ENCODE results near the gene GPR3. TPM values are rescaled to one million over a fixed set of nuclear protein-coding genes. Genes with fewer than 3 reads are reported as not detected.

Gene GPR3
- total RNA-seq, 1 experiment from 2014 or later, result 0.98 TPM

DNA sequence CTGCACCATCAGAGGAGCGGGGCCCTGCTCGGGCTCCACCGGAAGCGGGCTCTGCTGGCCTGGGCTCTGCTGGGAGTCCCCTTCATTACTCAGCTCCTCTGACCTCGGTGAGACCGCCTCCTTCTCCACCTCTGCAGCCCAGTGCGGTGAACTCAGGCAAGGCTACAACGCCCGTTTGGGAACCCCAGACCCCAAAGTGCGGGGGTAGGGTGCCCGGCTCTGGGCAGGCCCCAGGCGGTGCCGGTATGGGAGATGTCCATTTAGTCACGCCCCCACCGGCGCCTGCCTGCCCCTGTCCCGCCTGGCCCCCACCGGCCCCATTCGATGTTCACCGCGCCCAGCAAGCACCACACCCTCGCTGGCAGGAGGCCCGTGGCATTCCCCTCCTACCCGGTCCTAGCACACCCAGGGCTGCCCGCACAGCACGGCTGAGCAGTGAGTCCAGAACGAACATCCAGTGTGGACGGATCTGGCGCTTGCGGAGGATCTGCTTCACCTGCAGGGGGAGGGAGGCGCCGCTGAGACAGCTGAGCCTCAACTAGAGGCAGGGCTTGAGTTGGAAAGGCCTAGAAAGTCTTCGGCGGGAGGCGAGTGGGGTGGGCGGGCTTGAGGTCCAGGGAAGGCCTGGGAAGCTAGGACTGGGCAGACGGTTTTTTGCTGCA is 35.7 kb upstream of the GPR3 start:
- Histone ChIP-seq H3K27ac (no peak overlapping the region), H3K36me3 (ENCODE audit: low read depth) (no peaks in the 10 kb centered on the region), H3K9me3 (ENCODE audit: insufficient read depth, low read depth) (no peaks in the 10 kb centered on the region), H3K9me2 (ENCODE audit: insufficient read depth) (no peaks in the 10 kb centered on the region), H3K4me2 (no peak overlapping the region), H3K27me3 (ENCODE audit: insufficient read depth, low read depth) (no peaks in the 10 kb centered on the region), H2AFZ (no peak overlapping the region), H3K79me2 (ENCODE audit: low read depth) (no peaks in the 10 kb centered on the region), H3F3A (ENCODE audit: insufficient read depth, low read depth) (no peaks in the 10 kb centered on the region), H3K4me3 (no peak overlapping the region), H4K20me1 (ENCODE audit: insufficient read depth) (no peaks in the 10 kb centered on the region), H3K4me1 (replicated peaks; ENCODE audit: insufficient read depth) (no peaks in the 10 kb centered on the region)
- BruUV-seq (replicated peaks), result no TSS peak
- TF ChIP-seq, protein P1, sequence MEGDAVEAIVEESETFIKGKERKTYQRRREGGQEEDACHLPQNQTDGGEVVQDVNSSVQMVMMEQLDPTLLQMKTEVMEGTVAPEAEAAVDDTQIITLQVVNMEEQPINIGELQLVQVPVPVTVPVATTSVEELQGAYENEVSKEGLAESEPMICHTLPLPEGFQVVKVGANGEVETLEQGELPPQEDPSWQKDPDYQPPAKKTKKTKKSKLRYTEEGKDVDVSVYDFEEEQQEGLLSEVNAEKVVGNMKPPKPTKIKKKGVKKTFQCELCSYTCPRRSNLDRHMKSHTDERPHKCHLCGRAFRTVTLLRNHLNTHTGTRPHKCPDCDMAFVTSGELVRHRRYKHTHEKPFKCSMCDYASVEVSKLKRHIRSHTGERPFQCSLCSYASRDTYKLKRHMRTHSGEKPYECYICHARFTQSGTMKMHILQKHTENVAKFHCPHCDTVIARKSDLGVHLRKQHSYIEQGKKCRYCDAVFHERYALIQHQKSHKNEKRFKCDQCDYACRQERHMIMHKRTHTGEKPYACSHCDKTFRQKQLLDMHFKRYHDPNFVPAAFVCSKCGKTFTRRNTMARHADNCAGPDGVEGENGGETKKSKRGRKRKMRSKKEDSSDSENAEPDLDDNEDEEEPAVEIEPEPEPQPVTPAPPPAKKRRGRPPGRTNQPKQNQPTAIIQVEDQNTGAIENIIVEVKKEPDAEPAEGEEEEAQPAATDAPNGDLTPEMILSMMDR (conservative IDR thresholded peaks at IDR 0.05), result no peak
- no peak for TF ChIP-seq EZH2 (IDR thresholded peaks at IDR 0.05; ENCODE audit: low read depth)
- ChIA-PET CTCF (interaction anchor here (0.6 kb wide), 1 partner anchor 1250 kb away, joined by 5 read pairs; no protein-coding TSS in a partner anchor), POLR2A (ENCODE audit: unreplicated experiment) (interaction anchor here (0.7 kb wide), 1 partner anchor 55 kb away, joined by 8 read pairs; no protein-coding TSS in a partner anchor)
- intact Hi-C loops (cut with micrococcal nuclease; ENCODE audit: unreplicated experiment), result no loop called here
- DNase-seq, result no peak

DNA sequence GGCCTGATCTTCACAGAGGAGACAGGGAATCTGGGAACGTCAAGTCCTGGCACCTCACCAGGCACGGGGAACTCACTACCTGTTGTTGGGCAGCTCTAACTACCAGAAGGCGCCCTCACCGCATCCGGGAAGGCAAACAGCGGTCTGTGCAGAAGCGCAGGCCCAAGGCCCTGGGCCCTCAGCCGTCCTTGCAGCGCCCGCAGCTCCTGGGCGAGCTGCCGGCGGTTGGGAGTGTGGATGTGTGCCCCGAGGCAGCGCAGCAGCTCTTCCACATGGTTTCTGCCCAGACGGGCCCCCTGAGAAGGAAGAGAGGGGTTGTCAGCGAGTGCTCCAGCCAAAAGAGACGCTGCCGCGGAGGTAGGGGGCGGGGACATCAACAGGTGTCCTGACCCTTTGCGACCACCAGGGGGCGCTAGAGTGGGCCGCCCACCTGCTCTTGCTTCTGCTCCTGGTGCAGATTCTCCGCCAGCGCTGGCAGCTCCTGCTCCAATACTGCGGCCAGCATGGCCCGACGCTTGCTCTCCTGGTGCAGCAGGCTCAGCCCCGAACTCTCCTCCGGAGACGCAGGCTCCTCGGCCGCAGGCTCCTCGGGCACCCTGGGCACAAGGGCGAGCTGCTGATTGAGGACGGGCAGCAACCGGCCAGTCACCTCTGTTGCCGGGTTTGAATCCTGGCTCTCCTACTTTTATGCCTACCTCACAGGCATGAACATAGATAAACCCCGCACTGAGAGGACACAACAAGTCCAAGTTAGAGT is 35.0 kb upstream of the GPR3 start:
- no peaks in the 10 kb centered on the region for H3K9me3 ChIP-seq (ENCODE audit: insufficient read depth, low read depth)
- no peak overlapping the region for H3K4me2 ChIP-seq
- H2AFZ ChIP-seq, result no peak overlapping the region
- POLR2A ChIA-PET (ENCODE audit: unreplicated experiment), result interaction anchor here (0.7 kb wide), 1 partner anchor 55 kb away, joined by 8 read pairs; no protein-coding TSS in a partner anchor
- H3K27me3 ChIP-seq (ENCODE audit: insufficient read depth, low read depth), result no peaks in the 10 kb centered on the region
- CTCF ChIA-PET, result no interaction called here
- H3K79me2 ChIP-seq (ENCODE audit: low read depth), result no peaks in the 10 kb centered on the region
- intact Hi-C loops (cut with micrococcal nuclease; ENCODE audit: unreplicated experiment), result no loop called here
- no peaks in the 10 kb centered on the region for H3F3A ChIP-seq (ENCODE audit: insufficient read depth, low read depth)
- no peaks in the 10 kb centered on the region for H4K20me1 ChIP-seq (ENCODE audit: insufficient read depth)
- no peak overlapping the region for H3K27ac ChIP-seq
- no peaks in the 10 kb centered on the region for H3K9me2 ChIP-seq (ENCODE audit: insufficient read depth)
- no peak overlapping the region for H3K4me3 ChIP-seq
- no peaks in the 10 kb centered on the region for H3K4me1 ChIP-seq (replicated peaks; ENCODE audit: insufficient read depth)
- TF ChIP-seq, protein P1 (conservative IDR thresholded peaks at IDR 0.05), result peak; percentile 80
- TF ChIP-seq EZH2 (IDR thresholded peaks at IDR 0.05; ENCODE audit: low read depth), result no peak
- DNase-seq, result peak in 1 of 2 experiments; percentile 41
- BruUV-seq (replicated peaks), result no TSS peak
- no peaks in the 10 kb centered on the region for H3K36me3 ChIP-seq (ENCODE audit: low read depth)

DNA sequence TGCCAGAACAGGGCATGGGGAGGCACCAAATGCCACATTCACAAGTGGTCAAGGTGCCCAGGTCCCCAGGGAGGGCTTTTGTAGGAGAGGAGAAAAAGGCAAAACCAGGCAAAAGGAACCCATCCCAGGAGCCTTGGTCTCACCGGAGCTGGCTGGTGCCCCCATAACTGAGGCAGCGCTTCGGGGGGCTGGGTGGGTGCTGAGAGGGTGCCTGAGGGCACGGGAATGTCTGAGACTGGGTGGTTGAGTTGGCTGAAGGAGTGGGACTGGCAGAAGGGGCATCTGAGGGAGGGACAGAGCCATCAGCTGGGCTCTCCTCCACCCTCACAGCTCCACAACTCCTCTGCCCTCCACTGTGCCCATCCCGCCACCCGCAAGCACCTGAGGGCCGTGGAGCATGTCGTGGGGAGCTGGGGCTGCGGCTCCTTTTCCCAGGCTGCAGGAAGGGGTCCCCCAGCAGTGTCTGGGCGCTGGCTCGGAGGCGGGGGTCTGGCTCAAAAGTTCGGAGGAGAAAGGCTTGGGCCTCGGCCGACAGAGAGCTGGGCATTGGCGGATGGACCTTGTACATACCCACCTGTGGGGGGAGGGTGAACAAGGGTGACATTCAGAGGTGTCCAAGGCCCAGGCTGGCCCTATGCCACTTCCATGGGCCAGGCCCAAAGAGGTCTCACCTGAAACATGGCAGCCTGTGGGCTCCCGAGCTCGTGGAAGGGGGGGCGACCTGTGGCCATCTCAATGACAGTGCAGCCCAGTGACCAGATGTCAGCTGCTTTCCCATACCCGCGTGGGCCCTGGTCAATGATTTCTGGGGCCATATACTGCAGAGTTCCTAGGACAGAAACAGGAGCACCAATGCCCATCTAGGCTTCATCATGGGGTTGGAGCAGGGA is 34.1 kb upstream of the GPR3 start:
- no peaks in the 10 kb centered on the region for H3K9me3 ChIP-seq (ENCODE audit: insufficient read depth, low read depth)
- H3F3A ChIP-seq (ENCODE audit: insufficient read depth, low read depth), result no peaks in the 10 kb centered on the region
- no peak overlapping the region for H3K27ac ChIP-seq
- no peak for DNase-seq
- H4K20me1 ChIP-seq (ENCODE audit: insufficient read depth), result no peaks in the 10 kb centered on the region
- H2AFZ ChIP-seq, result no peak overlapping the region
- H3K4me3 ChIP-seq, result no peak overlapping the region
- BruUV-seq (replicated peaks), result no TSS peak
- no peaks in the 10 kb centered on the region for H3K27me3 ChIP-seq (ENCODE audit: insufficient read depth, low read depth)
- H3K4me1 ChIP-seq (replicated peaks; ENCODE audit: insufficient read depth), result no peaks in the 10 kb centered on the region
- no peaks in the 10 kb centered on the region for H3K79me2 ChIP-seq (ENCODE audit: low read depth)
- H3K9me2 ChIP-seq (ENCODE audit: insufficient read depth), result no peaks in the 10 kb centered on the region
- POLR2A ChIA-PET (ENCODE audit: unreplicated experiment), result no interaction called here
- intact Hi-C loops (cut with micrococcal nuclease; ENCODE audit: unreplicated experiment), result no loop called here
- no peaks in the 10 kb centered on the region for H3K36me3 ChIP-seq (ENCODE audit: low read depth)
- CTCF ChIA-PET, result no interaction called here
- TF ChIP-seq, protein P1 (conservative IDR thresholded peaks at IDR 0.05), result no peak
- TF ChIP-seq EZH2 (IDR thresholded peaks at IDR 0.05; ENCODE audit: low read depth), result no peak
- H3K4me2 ChIP-seq, result no peak overlapping the region
